AG04450 (cell line): ENCODE results near the gene SERPINB6. TPM values are rescaled to one million over a fixed set of nuclear protein-coding genes. Genes with fewer than 3 reads are reported as not detected.
A peak's percentile ranks its signal among the peaks of the same experiment; 100 is the strongest.

Source experiments
- CTCF ChIA-PET: fragments of 300-600, 350-600 bp; formaldehyde crosslinking; extraction: SDS; loops from one replicate; lab custom pipeline; 2022; ENCODE audit warnings: antibody characterized with exemption, inconsistent platforms; lab: Charles Lee
- POLR2A ChIA-PET: fragments of 350-600 bp; formaldehyde crosslinking; extraction: SDS; loops from one replicate; lab custom pipeline; 2021; ENCODE audit warnings: antibody characterized with exemption, inconsistent platforms; lab: Yijun Ruan, JAX
- DNase-seq: peaks from one replicate; pipeline ENCODE4 v3.0.0-alpha.2; 2011; ENCODE audit warnings: low read depth, low spot score
- H3K27ac ChIP-seq: one replicate; pipeline ENCODE4 v1.5.1; 2012; ENCODE audit warnings: low read depth, low read length, control low read depth
- H3K27me3 ChIP-seq: one replicate; pipeline ENCODE4 v1.6.0; 2012; ENCODE audit warnings: low read length; ENCODE audit not compliant: control insufficient read depth, insufficient read depth
- H3K4me3 ChIP-seq: 2 replicates; pipeline ENCODE4 v1.5.1; 2011; ENCODE audit warnings: mild to moderate bottlenecking, low read depth, low read length, control low read depth
- H3K9me3 ChIP-seq: 2 replicates; pipeline ENCODE4 v1.5.1; 2012; ENCODE audit warnings: low read length; ENCODE audit not compliant: control insufficient read depth, insufficient read depth
- polyA minus RNA-seq: library from RNA; depleted of rRNA, polyadenylated mRNA; stranded (reverse); fragments of >200 nt; gene quantifications from 2 replicates; pipeline ENCODE4 v1.2.3, GENCODE V29; 2011; rRNA and poly(A)+ RNA removed
- polyA plus RNA-seq: library from polyadenylated mRNA; depleted of rRNA; stranded (reverse); fragments of >200 nt; gene quantifications from 2 replicates; pipeline ENCODE4 v1.2.3, GENCODE V29; 2011; rRNA removed
- TF ChIP-seq, protein P1 (sequence below): IDR thresholded peaks from 2 replicates; pipeline ENCODE4 v1.5.1; 2011; ENCODE audit warnings: low read depth, low read length, control low read depth, inconsistent platforms

The SERPINB6 gene
- 107 and 120 TPM in 2 replicates for polyA plus RNA-seq
- 83.3 and 83.5 TPM in 2 replicates for polyA minus RNA-seq

DNA sequence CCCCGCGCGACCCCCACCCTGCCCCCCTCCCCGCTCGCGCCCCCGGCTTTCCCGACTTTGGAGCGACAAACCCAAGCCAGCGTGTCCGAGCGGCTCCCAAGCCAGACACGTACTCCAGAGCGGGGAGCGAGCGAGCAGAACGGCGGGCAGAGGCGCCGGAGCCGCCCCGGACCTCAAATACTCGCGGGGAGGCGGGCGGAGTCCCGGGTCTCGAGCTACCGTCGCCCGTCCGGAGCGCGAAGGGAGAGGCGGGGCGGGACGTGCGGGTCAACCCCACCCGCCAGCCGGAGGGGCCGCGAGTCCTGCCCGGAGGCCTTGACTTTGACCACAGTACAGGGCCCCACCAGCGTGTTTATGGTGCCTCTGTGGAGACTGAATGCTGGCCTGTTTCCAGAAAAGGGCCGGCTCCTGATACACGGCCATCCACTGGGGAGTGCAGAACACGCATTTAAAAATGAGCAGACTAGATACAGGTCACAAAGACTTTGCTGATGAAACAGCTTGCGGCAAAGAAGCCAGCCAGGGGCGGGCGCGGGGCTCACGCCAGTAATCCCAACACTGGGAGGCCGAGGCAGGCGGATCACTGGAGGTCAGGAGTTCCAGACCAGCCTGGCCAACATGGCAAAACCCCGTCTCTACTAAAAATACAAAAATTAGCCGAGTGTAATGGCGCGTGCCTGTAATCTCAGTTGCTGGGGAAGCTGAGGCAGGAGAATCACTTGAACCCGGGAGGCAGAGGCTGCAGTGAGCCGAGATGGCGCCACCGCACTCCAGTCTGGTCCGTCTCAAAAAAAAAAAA lies at the start of gene SERPINB6:
SERPINB6 (minus strand) TSS at position 148 of the 799 bp plus-strand sequence. CDS start 12,235 bp downstream, outside the sequence.
- POLR2A ChIA-PET: interaction anchor here (0.6 to 1.6 kb wide), 3 partner anchors 18 to 187 kb away, joined by 3 to 8 read pairs (median 3); no protein-coding TSS in a partner anchor
- DNase-seq: no peak
- Histone ChIP-seq H3K27ac (peak within 1 kb of the TSS; percentile 83), H3K4me3 (peak within 1 kb of the TSS; percentile 67), H3K27me3 (no peaks in the 10 kb centered on the region), H3K9me3 (no peaks in the 10 kb centered on the region)
- CTCF ChIA-PET: interaction anchor here (0.6 to 1.3 kb wide), 6 partner anchors 15 to 1308 kb away, joined by 3 to 6 read pairs (median 3); no protein-coding TSS in a partner anchor
- TF ChIP-seq, protein P1, sequence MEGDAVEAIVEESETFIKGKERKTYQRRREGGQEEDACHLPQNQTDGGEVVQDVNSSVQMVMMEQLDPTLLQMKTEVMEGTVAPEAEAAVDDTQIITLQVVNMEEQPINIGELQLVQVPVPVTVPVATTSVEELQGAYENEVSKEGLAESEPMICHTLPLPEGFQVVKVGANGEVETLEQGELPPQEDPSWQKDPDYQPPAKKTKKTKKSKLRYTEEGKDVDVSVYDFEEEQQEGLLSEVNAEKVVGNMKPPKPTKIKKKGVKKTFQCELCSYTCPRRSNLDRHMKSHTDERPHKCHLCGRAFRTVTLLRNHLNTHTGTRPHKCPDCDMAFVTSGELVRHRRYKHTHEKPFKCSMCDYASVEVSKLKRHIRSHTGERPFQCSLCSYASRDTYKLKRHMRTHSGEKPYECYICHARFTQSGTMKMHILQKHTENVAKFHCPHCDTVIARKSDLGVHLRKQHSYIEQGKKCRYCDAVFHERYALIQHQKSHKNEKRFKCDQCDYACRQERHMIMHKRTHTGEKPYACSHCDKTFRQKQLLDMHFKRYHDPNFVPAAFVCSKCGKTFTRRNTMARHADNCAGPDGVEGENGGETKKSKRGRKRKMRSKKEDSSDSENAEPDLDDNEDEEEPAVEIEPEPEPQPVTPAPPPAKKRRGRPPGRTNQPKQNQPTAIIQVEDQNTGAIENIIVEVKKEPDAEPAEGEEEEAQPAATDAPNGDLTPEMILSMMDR: no peak

DNA sequence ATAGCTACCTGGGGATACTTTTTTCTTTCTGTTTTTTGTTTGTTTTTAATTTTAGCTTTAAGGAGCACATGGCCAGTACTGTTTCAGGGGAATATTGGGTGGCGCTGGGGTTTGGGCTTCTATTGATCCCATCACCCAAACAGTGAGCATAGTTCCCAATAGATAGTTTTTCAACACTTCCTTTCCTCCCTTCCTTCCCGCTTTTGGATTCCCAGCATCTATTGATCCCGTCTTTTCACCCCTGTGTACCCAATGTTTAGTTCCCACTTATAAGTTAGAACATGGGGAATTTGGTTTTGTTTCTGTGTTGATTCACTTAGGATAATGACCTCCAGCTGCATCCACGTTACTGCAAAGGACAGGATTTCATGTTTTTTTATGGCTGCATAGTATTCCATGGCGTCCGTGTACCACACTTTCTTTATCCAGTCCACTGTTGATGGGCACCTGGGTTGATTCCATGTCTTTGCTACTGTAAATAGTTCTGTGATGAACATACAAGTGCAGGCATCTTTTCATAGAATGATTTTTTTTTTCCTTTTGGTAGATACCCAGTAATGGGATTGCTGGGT lies 48.5 kb upstream of the SERPINB6 start:
- Histone ChIP-seq H3K9me3 (peaks cover 11% of the 10 kb centered on the region), H3K27ac (no peak overlapping the region), H3K4me3 (no peak overlapping the region), H3K27me3 (no peaks in the 10 kb centered on the region)
- TF ChIP-seq, protein P1: no peak
- DNase-seq: no peak
- CTCF ChIA-PET: interaction anchor here (0.9 to 1.2 kb wide), 2 partner anchors 18 to 282 kb away, joined by 4 read pairs; no protein-coding TSS in a partner anchor
- POLR2A ChIA-PET: interaction anchor here (1.2 kb wide), 1 partner anchor 8 kb away, joined by 3 read pairs; no protein-coding TSS in a partner anchor

DNA sequence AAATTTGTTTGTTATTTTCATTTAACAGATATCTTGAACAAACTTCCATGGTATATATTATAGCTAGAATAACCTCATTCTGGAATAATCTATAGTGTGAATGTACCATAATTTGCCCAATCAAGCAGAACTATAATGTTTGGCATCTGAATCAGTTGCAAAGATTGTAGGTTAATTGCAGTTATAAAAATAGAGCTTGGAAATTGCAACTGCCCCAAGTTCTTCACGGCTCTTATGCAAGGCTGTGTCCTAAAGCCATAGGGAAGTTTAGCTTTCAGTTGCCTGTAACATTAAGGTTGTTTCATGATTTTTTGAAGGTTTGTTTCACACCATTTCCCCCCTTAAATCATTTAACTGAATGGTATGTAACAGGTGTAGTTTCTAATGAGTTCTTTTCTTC lies 47.7 kb upstream of the SERPINB6 start:
- H3K4me3 ChIP-seq: no peak overlapping the region
- TF ChIP-seq, protein P1: no peak
- ChIA-PET CTCF (no interaction called here), POLR2A (interaction anchor here (1.2 kb wide), 1 partner anchor 9 kb away, joined by 3 read pairs; no protein-coding TSS in a partner anchor)
- no peak overlapping the region for H3K27ac ChIP-seq
- H3K27me3 ChIP-seq: no peaks in the 10 kb centered on the region
- DNase-seq: no peak
- H3K9me3 ChIP-seq: peaks cover 11% of the 10 kb centered on the region

DNA sequence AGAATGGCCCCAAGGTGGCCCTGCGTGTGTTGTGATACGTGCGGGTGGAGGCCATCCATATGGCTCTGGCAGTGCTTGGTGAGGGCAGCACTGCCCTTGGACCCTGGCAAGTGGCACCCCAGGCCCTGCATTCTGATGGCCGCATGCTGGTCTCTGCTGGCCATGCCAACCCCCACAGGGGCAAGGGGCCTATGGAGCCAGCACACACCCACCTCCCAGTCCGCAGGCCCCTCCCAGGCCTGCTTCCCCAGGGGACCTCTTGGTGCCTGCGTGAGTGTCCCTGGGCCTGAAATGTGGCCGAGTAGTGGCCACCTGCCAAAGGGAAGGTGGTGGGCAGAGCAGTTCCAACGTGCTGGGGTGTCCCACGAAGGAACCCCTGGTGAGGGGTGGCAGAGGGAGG lies 45.9 kb upstream of the SERPINB6 start:
- POLR2A ChIA-PET: no interaction called here
- TF ChIP-seq, protein P1: no peak
- CTCF ChIA-PET: no interaction called here

More for the DNA sequence above, 45.9 kb upstream of the SERPINB6 start:
- Histone ChIP-seq H3K27me3 (no peaks in the 10 kb centered on the region), H3K9me3 (peaks cover 2% of the 10 kb centered on the region; the same call in 1 of the 2 replicates), H3K4me3 (no peak overlapping the region), H3K27ac (no peak overlapping the region)
- DNase-seq: no peak
